ENCODE measurements around the gene ZXDC.

Gene ZXDC

GRCh38 chr3:126389112-126389793, 86.4 kb downstream of the ZXDC start:
- DNase-seq, result peak; percentile 36
